Posterior cingulate gyrus (tissue), 11 donors: Measurements from ENCODE around the gene TBCD.

Experiments
- DNase-seq, 10 donors: peaks; one replicate each; pipeline versions ENCODE4 v3.0.0 to v3.0.0-alpha.2; 2020 to 2021; ENCODE audit warnings: mixed read lengths in 3 of 10
- intact Hi-C: fragments of 100-400 bp; cut with DNase I; formaldehyde crosslinking; loops from one replicate; pipeline ENCODE4 v1.15.1; 2023

The TBCD gene

DNA sequence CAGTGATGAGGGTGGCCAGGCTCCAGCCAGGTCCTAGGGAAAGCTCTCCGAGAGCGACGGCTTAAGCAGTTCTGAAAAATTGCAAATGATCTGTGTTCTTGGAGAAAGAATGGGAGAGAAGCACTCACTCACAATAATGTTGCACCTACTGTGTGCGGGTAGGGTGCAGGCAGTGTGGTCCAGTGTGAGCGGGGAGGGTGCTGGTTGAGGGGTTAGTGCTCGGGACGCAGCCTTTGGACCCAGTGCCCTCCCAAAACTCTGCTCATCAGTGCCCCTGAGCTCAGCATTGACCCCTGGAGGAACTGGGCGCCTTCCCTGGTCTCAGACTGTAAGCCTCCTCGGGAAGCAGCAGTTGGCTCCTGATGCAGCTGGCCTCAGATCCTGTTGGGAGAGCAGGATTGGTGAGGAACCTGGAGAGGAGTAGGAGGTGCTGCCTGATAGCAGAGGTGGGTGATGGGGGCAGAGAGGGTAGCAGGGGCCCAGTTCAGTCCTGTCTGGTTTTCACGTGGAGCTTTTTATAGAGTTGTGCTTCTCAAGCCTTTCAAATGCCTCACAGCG is 111.6 kb downstream of the TBCD start:
- DNase-seq, result peak in 2 of 10 donors; percentile 60 to 71
- intact Hi-C loops, result no loop called here

DNA sequence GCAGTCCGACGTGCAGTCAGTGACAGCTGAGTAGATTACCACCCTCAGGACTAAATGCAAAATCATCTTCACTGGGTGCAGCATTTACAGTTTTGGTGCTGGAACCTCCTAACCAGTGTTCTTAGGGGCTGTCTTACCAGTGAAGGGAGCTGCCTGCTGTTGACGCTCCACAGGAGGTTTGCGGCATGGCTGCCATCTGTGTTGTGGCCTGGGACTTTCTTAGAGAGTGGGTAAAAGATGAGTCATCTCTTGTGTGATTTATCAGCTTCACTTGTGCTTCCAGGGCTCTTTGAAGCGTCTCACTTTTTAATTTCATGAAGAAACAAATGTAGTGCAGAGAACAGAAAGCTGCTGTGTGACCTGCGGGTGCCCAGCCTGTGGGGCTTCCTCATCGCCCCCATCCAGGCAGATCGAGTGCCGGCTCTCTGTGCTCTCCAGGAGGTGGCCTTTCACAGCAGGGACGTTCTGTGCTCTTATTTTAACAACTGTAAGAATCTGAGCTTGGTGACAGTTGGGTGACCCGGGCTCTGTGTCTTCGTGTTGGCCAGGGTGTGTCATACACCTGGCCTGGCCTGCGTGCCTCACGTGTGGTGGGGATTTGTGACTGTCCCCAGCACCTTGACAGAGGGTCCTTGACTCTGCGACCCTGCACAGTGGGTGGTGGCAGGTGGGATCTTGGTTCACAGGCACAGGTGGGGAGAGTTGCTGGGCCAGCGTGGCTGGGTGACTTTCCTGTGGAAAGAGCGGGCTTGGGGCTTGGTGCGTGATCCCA is 112.3 kb downstream of the TBCD start:
- DNase-seq, result peak in 7 of 10 donors; percentile 52 to 94 (median 74)
- intact Hi-C loops, result no loop called here

DNA sequence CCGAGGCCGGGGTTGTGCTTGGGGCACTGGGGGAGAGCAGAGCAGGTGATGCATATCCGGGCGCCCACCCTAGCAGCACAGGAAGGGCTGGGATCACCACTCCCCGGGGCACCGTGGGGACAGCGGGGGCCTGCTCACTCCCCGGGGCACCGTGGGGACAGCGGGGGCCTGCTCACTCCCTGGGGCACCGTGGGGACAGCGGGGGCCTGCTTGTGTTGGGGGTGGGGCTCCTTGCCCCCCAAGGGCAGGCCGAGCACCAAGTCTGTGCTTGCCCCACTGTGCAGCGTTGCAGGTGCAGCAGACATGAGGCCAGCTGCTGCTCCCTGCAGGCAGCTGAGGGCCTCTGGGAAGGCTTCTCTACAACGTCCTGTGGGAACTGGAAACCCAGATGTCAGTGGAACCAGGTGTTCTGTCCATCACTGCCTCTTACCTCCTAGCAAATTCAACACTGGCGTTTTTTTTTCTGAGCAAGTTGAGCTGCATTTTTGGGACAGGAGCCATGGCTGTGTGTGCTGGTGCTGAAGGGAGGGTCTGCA is 112.9 kb downstream of the TBCD start:
- intact Hi-C loops, result no loop called here
- DNase-seq, result peak in 1 of 10 donors; percentile 68

DNA sequence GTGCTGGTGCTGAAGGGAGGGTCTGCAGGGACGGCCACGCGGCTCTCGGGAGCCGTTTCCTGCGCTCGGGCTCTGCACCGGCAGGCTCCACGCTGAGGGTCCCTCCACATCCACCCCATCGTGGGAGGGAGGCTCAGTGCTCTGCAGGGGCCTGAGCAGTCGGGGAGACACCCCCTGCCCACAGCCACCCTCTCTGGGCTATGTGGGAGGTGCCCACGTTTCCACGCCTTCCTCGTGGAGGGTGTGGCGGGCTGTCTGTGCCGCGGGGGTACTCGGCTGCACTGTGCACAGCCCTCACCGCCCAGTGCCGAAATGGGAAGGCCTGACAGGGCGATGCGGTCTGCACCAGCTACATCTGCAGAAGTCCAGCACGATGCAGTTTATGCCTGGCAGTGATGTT is 113.4 kb downstream of the TBCD start:
- intact Hi-C loops, result no loop called here
- DNase-seq, result peak in 2 of 10 donors; percentile 54 to 55

DNA sequence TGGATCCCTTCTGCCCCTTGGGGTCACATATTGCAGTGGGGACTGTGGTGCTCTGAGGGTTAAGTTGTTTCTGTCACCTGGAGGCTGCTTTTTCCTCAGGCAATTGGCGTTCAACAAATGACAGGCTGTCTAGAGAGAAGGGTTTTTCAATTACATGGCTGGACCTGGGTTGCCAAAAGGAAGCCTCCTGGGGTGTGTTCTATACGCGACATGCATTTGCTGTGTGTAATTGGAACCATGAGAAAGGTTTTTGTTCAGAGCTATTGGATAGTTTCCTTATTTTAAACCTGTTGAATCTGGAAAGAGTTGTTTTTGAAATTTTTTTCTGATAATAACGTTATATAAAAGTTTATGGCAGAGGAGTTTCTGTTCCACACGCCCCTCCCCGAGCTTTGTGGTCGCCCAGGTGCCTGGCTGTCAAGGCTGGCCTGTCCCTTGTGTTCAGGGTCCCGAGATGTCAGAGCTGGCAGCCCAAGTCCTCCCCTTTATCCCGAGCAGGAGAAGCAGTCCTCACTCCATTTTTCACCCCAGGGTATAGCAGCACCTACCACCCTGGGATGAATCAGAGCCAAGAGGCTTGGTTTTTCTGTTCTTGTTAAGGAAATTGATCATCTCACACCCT is 114.0 kb downstream of the TBCD start:
- peak in 2 of 10 donors; percentile 35 to 57 for DNase-seq
- intact Hi-C loops, result no loop called here

DNA sequence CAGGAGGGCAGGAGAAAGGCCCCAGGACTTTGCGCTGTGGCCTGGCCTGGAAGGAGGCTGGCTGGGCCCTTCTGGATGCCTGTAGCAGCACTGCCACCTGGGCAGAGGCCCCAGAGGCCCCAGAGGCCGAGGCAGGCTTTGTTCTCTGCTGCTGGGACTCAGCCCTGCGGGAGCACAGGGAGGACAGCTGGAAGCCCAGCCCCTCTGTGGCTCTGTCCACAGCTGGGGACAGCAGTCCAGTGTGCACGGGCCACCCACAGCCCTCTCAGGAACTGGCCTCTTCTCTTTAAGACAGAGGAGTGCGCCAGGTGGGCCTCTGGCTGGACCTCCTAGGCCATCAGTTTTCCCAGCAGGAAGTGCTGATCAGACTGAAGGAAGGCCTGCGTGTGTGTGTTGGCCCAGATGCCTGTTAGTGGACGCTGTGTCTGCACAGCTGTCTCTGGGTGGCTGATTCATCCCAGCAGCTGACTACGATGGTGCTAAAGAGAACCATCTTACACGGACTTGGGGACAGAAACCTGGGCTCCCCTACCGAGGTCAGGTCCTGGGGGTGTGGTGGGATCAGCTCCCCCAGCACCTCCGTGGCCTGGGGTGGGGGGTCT is 114.8 kb downstream of the TBCD start:
- peak in 4 of 10 donors; percentile 55 to 91 (median 84) for DNase-seq
- intact Hi-C loops, result no loop called here

DNA sequence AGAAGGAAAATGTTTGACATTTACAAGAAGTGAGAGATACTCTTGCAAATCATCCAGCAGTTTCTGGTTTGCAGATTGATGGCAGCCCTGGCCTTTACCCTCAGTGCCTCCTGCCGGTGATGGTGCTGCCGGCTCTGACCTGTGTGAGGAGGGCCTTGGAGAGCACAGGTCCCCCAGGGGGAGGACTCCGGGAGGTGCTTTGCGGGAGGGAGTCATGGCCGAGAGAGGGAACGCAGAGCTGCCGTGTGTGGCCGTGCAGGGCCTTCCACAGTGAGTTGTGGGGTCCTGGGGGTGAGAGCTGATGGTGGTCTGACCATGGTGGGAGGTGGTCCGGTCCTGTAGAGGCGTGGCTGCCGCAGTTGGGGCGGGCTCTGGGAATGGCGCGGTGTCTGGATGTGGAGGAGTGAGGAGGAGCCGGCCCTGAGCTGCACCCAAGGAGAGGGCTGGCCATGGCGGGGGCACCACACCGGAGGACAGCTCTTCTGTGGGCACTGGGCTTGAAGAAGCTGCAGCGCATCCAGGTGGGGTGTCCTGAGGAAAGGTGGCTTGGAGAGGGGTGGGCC is 116.0 kb downstream of the TBCD start:
- intact Hi-C loops, result no loop called here
- DNase-seq, result peak in 2 of 10 donors; percentile 64 to 70

DNA sequence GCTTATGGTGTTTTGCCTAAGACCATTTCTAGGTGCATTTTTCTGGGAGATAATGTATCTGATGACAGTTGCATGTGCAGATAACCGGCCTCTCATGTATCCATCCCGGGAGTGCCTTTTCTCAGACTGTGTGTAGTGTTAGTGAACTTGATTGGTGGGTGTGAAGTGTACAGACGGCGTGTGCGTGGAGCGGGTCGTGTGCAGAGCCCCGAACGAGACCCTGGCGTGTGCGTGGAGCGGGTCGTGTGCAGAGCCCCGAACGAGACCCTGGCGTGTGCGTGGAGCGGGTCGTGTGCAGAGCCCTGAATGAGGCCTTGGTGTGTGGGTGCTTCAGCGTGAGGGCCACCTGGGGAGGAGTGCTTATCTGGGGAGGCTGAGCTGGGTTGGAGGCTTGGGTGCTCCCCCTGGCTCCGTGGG is 116.9 kb downstream of the TBCD start:
- peak in 2 of 10 donors; percentile 45 to 58 for DNase-seq

DNA sequence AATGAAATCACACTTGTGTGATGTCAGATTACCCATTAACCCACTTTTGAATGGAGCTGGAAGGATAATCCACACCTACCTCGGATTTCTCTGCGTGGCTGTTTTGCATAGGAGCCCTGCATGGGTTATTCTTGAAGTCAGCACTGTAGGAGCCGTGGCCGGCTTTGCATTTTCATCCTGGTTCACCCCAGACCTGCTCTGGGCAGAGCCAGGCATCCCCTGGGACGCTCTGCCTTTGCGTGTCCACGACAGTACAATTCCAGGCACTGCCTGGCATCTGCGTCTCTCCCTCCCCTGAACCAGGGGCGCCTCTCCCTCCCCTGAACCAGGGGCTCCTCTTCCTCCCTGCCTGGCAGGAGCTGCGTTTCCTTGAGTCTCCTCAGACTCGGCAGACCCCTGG is 117.7 kb downstream of the TBCD start:
- DNase-seq, result peak in 2 of 10 donors; percentile 33

More for the DNA sequence above, 116.9 kb downstream of the TBCD start:
- intact Hi-C loops, result no loop called here

DNA sequence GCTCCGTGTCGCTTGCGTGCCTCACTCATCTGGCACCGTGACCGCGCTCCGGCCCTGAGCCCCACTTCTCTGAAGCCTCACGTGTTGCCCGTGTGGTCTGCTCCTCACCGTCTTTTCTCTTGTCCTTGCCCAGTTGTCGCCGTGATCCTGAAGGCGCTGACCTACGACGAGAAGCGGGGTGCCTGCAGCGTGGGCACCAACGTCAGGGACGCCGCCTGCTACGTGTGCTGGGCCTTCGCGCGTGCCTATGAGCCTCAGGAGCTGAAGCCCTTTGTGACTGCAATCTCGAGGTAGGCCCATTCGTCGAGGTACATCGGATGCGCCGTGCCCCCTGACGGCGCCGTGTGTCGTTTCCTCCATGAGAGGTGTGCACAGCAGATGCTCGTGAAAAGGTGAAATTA is 118.2 kb downstream of the TBCD start:
- intact Hi-C loops, result no loop called here
- DNase-seq, result peak in 3 of 10 donors; percentile 70 to 74 (median 72)

More for the DNA sequence above, 117.7 kb downstream of the TBCD start:
- intact Hi-C loops, result no loop called here

DNA sequence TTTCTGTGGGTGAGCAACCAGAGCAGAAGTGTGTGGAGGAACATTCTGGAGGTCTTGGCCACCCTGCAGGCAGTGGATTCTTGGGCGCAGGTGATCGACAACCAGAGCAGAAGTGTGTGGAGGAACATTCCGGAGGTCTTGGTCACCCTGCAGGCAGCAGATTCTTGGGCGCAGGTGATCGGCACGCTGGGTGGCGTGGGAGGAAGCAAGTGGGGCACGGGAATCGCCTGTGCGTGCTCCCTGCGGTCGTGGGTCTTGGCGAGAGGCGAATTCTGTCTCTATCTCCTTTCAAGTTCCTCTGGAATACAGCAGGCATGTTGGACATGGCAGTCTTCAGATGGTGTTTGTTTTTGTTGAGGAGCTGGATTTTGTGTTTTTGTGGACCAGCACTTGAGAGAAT is 118.7 kb downstream of the TBCD start:
- peak in 2 of 10 donors; percentile 35 to 37 for DNase-seq

DNA sequence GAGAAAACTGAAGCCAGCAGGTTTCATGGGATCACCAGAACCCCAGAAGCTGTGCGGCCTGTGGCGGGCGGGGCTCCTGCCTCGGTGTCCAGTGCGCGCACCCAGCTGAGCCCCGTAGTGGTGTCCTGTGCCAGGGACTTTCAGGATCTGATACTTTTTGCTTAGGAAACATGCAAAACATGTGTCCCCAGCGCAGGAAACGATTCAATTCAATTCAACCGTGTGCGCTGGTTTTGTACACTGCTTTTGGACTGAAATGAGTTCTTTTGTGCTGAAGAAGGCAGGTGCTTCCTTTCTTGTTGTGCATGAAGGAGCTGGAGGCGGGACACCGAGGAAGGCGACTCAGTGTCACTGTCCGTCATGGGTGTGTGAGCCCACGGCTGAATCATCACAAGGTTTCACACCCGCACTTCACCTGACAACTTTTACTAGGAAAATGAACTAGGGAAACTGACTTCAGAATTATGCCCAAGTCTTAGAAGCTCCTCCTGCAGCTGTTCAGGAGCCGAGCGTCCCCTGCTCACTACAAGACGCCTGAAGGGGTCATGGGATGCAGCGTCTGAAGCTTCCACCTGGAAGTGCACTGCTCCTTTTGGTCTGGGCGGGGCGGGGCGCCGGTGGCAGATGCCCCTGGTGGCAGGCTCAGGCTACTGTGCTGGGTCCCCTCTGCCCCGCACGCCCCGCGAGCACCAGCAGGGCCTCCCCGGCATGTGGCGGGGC is 119.4 kb downstream of the TBCD start:
- peak in 4 of 10 donors; percentile 1 to 69 (median 55) for DNase-seq
- intact Hi-C loops, result no loop called here

More for the DNA sequence above, 118.7 kb downstream of the TBCD start:
- intact Hi-C loops, result no loop called here

DNA sequence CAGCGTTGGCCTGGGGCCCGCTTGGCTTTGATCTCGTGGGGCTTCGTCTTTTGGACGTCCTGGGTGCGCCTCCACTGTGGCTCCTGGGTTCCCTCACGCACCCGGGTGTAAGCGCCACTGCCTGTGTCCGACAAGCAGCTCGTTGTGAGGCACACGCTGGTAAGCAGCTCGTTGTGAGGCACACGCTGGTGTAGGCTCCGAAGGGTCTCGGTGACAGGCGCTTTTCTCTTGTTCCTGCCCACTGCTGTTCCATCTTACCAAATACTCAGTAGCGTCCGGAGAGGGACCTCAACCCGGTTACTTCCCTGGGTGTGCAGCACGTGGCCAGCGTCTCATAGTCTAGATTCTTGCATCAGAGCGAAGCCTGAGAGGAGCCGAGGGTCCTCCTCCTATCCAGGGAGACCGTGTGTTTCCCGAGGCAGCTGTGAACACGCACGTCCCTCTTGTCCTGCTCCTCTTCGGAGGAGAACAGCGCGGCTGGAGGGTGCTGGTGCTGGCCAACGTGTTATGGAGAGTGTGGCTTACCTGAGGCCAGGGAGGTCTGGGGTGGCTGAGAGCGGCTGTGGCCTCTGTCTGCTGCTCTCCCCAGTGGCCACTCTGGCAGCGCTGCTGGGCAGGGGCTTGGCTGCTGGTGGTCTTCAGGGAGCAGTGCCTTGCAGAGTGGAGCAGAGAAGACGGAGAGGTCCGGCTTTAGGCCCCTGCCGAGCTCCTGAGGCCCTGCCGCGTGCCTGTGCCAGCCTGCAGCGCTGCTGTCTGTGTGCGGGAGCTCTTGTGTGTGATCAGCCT is 120.1 kb downstream of the TBCD start:
- intact Hi-C loops, result no loop called here
- DNase-seq, result peak in 4 of 10 donors; percentile 1 to 79 (median 56)

DNA sequence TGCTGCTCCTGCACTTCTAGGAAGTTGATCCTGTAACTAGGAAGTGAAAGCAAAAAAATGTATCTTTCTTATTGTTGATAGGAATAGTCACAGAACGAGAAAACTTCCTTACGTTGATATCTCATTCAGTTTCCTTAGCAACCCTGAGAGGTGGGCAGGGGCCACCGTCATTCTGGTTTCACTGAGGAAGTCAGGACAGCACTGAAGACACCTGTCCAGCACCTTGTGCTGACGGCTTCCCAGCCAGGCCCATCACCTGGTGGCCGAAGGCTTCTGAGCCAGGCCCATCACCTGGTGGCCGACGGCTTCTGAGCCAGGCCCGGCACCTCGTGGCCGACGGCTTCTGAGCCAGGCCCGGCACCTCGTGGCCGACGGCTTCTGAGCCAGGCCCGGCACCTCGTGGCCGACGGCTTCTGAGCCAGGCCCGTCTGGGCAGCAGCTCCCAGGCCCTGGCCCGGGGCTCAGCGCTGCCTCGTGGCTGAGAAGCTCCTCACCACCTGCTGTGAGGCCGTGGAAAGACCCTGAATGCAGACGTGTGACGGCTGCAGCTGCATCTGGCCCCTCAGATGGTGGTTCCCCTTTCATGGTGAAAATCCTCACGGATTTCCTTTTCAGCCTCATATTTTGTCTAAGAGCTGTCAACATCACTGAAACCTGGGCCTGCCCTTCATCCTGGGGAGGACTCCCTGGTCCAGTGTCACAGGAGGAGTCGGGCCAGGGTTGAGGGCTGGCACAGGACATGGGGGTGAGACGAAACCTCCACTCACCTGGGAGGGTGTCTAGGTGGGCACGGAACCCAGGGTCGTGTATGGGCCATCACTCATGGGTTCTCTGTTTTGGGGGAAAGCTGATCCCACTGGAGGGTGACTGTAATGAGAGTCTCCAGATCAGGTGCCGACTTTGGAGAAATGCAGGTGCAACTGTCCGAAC is 121.0 kb downstream of the TBCD start:
- intact Hi-C loops, result no loop called here
- peak in 4 of 10 donors; percentile 2 to 77 (median 56) for DNase-seq

DNA sequence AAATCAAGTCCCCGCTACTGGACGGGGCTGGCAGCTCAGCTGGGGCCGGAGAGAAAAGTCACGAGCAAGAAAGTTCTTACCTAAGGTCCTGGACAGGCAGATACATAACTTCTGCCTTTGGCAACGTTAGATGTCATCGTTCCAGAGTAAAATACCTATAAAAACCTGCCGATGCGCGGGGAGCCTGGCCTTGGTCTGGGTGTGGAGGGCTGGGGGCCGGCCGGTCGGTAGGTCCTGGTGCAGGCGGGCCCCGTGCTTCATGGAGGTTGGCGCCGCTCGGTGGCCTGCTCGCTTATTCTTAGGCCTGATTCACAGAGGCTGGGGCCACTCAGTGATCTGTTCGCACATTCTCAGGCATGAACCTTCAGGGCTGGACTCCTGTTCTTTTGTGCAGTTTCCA is 121.7 kb downstream of the TBCD start:
- peak in 3 of 10 donors; percentile 41 to 64 (median 45) for DNase-seq
- intact Hi-C loops, result no loop called here

DNA sequence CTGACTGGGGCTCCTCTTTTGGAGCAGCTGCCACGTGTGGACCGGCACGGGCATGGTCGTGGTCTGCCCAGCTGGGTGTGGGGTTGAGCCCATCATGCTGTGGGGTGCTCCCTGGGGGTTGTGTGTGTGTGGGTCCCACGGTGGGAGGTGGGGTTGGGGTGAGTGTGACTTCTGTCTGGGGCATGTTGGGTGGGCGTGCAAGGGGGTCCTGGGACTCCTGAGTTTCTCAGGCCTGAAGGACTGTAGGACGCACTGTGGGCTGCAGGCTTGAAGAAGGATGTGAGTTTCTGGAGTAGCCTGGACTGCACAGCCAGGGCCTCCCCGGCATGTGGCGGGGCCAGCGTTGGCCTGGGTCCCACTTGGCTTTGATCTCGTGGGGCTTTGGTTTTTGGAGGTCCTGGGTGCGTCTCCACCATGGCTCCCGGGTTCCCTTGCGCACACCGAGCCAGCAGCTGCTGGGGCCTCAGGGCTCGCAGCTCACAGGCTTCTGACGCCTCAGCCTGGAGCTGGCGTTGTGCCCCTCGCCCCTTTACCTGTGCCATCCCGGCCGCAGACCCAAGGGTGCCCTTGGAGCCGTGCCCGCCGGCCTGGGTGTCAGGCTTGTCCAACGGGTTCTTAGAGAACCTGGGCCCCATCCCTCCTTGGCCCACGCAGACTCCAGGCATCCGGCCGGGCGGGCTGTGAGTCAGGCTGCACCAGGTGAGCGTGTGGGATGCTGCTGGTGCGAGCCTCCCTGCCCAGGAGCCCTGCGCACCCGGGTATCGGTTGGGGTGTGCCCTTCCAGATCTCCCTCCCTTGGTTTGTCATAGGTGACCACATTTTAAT is 122.4 kb downstream of the TBCD start:
- intact Hi-C loops, result no loop called here
- DNase-seq, result peak in 4 of 10 donors; percentile 3 to 80 (median 70)

DNA sequence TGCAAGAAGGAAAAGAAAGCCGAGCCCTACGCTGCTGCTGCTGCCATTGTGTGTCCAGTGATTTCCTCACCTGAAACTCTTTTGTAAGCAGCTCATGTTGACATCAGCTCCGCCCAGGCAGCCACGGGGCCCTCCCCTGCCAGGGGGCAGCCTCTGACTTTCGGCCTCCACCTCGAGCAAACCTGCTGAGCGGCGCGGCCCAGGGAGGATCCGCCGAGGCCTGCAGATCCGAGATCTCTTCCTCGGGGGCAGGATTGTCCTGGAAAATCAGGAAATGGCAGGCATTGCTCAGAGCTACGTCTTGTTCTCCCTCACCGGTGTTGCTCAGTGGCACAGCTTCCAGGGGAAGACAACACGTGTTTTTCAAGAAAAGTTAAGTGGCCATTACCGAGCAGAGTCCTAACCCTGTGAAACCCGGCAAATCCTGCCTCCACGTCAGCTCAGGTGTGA is 123.6 kb downstream of the TBCD start:
- intact Hi-C loops, result no loop called here
- peak in 5 of 10 donors; percentile 5 to 79 (median 58) for DNase-seq
